Measurements from ENCODE around the gene DCAF4L1. TPM values are rescaled to one million over a fixed set of nuclear protein-coding genes. Genes with fewer than 3 reads are reported as not detected.
A peak's percentile ranks its signal among the peaks of the same experiment; 100 is the strongest.

DCAF4L1 gene
- total and polyA plus RNA-seq, 2 of the 4 experiments (the other 2 are of a cell fraction): 0.07 to 0.18 TPM

DNA sequence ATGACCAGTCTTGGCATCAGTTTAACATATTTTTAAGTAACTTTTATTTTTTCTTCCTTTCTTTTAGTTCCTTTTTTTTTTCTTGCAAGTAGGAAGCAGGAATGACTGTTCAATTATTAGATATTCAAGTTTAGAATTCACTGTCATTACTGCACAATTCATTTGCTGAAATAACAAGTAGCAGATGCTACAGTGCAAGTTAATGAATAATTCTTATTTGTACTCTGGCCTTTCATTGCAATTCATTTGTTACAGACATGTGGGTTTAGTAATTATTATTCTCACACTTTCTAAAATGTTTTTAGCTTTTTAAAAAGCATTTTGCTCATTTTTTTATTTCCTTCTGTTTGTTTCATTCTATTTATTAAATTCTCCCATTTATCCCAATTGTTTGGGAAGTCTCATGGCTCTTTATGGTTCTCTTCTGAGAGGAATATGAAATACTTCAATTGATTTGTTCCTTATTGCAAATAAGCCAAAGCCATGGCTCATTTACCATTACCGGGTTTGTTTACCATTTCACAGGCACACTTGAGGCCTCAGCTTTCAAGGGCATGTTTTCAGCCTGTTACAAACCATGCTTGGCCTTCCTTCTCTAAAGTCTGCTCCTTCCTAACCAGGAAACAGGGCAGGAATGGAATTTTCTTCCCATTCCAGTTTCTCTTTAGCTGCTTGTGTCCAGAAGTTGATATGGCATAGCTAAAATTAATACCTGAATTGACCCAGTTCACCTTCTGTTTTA lies 4.6 kb upstream of the DCAF4L1 start:
- no TSS peak for BruUV-seq (replicated peaks)
- no peak overlapping the region for H3K9ac ChIP-seq (ENCODE audit: low read depth, low read length)
- no peaks in the 10 kb centered on the region for H3K36me3 ChIP-seq (ENCODE audit: control insufficient read depth, insufficient read depth, low read length)
- H3K4me3 ChIP-seq (ENCODE audit: insufficient read depth, low read depth, low read length): no peak overlapping the region
- no peaks in the 10 kb centered on the region for H3K9me3 ChIP-seq (ENCODE audit: control insufficient read depth, insufficient read depth, low read length)
- no peak overlapping the region for H3K27ac ChIP-seq (ENCODE audit: insufficient read depth, low read length)
- DNase-seq (peak; percentile 2), ATAC-seq (ENCODE audit: low read depth) (peak; percentile 29; the same call in 1 of the 2 replicates)
- H2AFZ ChIP-seq (replicated peaks; ENCODE audit: low read length, poor library complexity): no peak overlapping the region
- H3K4me1 ChIP-seq (ENCODE audit: control insufficient read depth, insufficient read depth, low read length): peaks cover 4% of the 10 kb centered on the region; the same call in 1 of the 2 replicates
- no peak overlapping the region for H3K18ac ChIP-seq (ENCODE audit: low read depth, low read length)
- no peak overlapping the region for H4K5ac ChIP-seq (ENCODE audit: low read depth, low read length)
- no CpG with 5 or more reads among the region's 1 CpG for WGBS, 2 experiments (ENCODE audit: extremely low coverage in 2 of 2, insufficient read length in 1 of 2)
- no peak overlapping the region for H3K4me2 ChIP-seq (ENCODE audit: low read depth, low read length)
- no peak overlapping the region for H3K23ac ChIP-seq (ENCODE audit: low read depth, low read length)
- no peak overlapping the region for H3K56ac ChIP-seq (ENCODE audit: extremely low read depth, insufficient read depth, low read length)
- no peak overlapping the region for H2AK9ac ChIP-seq (replicated peaks; ENCODE audit: low read depth, low read length, poor library complexity)
- ChIA-PET POLR2A (ENCODE audit: unreplicated experiment) (no interaction called here), CTCF (interaction anchor here (0.7 to 0.8 kb wide), 3 partner anchors 13 to 478 kb away, joined by 3 to 4 read pairs (median 4); no protein-coding TSS in a partner anchor)
- peak overlapping the region in 1 of 2 experiments; percentile 53; a peak in 1 of 4 replicates for H4K8ac ChIP-seq (ENCODE audit: low read depth in 2 of 2, low read length in 2 of 2)
- no peaks in the 10 kb centered on the region for H3K79me1 ChIP-seq (ENCODE audit: low read depth in 1 of 2, low read length in 2 of 2)
- dilution Hi-C loops (cut with HindIII; ENCODE audit: low sequenced_read_pairs, unreplicated experiment): no loop called here
- H2BK20ac ChIP-seq (ENCODE audit: low read depth, low read length): no peak overlapping the region
- H2BK5ac ChIP-seq (ENCODE audit: low read depth, low read length, poor library complexity, severe bottlenecking): no peak overlapping the region
- H3K27me3 ChIP-seq (ENCODE audit: control insufficient read depth, insufficient read depth, low read length): no peaks in the 10 kb centered on the region
- intact Hi-C loops (cut with micrococcal nuclease): no loop called here
- no peak overlapping the region for H2AK5ac ChIP-seq (ENCODE audit: low read depth, low read length)
- no peaks in the 10 kb centered on the region for H3K9me1 ChIP-seq (ENCODE audit: insufficient read depth, low read length)
- H4K91ac ChIP-seq (ENCODE audit: insufficient read depth, low read depth, low read length): no peak overlapping the region
- H2BK15ac ChIP-seq (ENCODE audit: low read depth, low read length): no peak overlapping the region
- no peak overlapping the region for H3K14ac ChIP-seq (replicated peaks; ENCODE audit: low read depth, low read length)
- no peak overlapping the region for H2BK120ac ChIP-seq (ENCODE audit: low read depth, low read length)
- no peak overlapping the region for H3K4ac ChIP-seq (ENCODE audit: low read depth, low read length)
- in situ Hi-C loops (cut with MboI; ENCODE audit: low sequenced_read_pairs): no loop called here
- no peaks in the 10 kb centered on the region for H4K20me1 ChIP-seq (ENCODE audit: insufficient read depth, low read length)
- TF ChIP-seq USF2 (IDR thresholded peaks at IDR 0.05; ENCODE audit: low read depth, low read length): no peak
- TF ChIP-seq SMC3 (IDR thresholded peaks at IDR 0.05; ENCODE audit: low read depth, low read length): no peak
- no peak for TF ChIP-seq MXI1 (IDR thresholded peaks at IDR 0.05; ENCODE audit: borderline replicate concordance, low read depth, low read length)
- TF ChIP-seq CHD1 (IDR thresholded peaks at IDR 0.05; ENCODE audit: low read depth, low read length): no peak
- no peak for TF ChIP-seq CEBPB (IDR thresholded peaks at IDR 0.05; ENCODE audit: low read depth, low read length)
- no peak for TF ChIP-seq FOS (IDR thresholded peaks at IDR 0.05; ENCODE audit: low read depth, low read length)
- no peak for TF ChIP-seq NFE2L2 (IDR thresholded peaks at IDR 0.05; ENCODE audit: low read depth, low read length)
- TF ChIP-seq BHLHE40 (IDR thresholded peaks at IDR 0.05; ENCODE audit: low read depth, low read length): no peak
- TF ChIP-seq RCOR1 (IDR thresholded peaks at IDR 0.05; ENCODE audit: insufficient replicate concordance, low read length): no peak
- no peak for TF ChIP-seq MAZ (IDR thresholded peaks at IDR 0.05; ENCODE audit: borderline replicate concordance, low read depth, low read length)
- TF ChIP-seq CTCF (conservative IDR thresholded peaks at IDR 0.05; ENCODE audit: low read depth, low read length): no peak
- TF ChIP-seq RAD21 (IDR thresholded peaks at IDR 0.05; ENCODE audit: low read length): no peak
- TF ChIP-seq ELK1 (IDR thresholded peaks at IDR 0.05; ENCODE audit: borderline replicate concordance, low read depth, low read length): no peak
- TF ChIP-seq POLR2A (IDR thresholded peaks at IDR 0.05; ENCODE audit: low read depth, low read length): no peak
- no peak for TF ChIP-seq MAFK (IDR thresholded peaks at IDR 0.05; ENCODE audit: low read depth, low read length)

All from IMR-90 (cell line).